GM10266 (cell line): ENCODE measurements around the gene MED14.

ENCODE experiments used
- DNase-seq: peaks from one replicate; pipeline ENCODE4 v3.0.0; 2012; ENCODE audit errors: extremely low spot score
- CTCF ChIP-seq: IDR thresholded peaks from 2 replicates; pipeline ENCODE4 v1.5.1; 2012; ENCODE audit warnings: mild to moderate bottlenecking, low read depth; ENCODE audit not compliant: control insufficient read depth, insufficient read depth; ENCODE audit errors: missing control alignments

The MED14 gene

GRCh38 chrX:40647307-40648197 is 87.8 kb downstream of the MED14 start, which contains the start of gene CXorf38:
Gene CXorf38, minus strand, starts transcription at chrX:40647561. Its CDS starts 41 bp downstream, at chrX:40647520.
- peak; percentile 89 for DNase-seq
- TF ChIP-seq CTCF = no peak

GRCh38 chrX:40646489-40647306 is 88.6 kb downstream of the MED14 start:
- peak; percentile 23 for DNase-seq
- TF ChIP-seq CTCF = no peak

- peak; percentile 38 for DNase-seq
These were observed 90.5 kb downstream of the MED14 start for GRCh38 chrX:40644821-40645358.

GRCh38 chrX:40644176-40644575 is 91.2 kb downstream of the MED14 start:
- no peak for DNase-seq
- no peak for TF ChIP-seq CTCF

More at GRCh38 chrX:40644821-40645358, 90.5 kb downstream of the MED14 start:
- no peak for TF ChIP-seq CTCF

GRCh38 chrX:40637687-40638086 is 97.7 kb downstream of the MED14 start:
- no peak for DNase-seq
- no peak for TF ChIP-seq CTCF

- no peak for DNase-seq
- TF ChIP-seq CTCF = no peak
These were observed 103.1 kb downstream of the MED14 start for GRCh38 chrX:40632199-40632598.

- DNase-seq = no peak
- no peak for TF ChIP-seq CTCF
These were observed 106.8 kb downstream of the MED14 start for GRCh38 chrX:40628506-40628905.
